SHP77 (cell line): ENCODE data around the gene TSSC4.

Source experiments
- DNase-seq, 2 experiments: peaks; one replicate each; lab custom pipeline; 2025; lab: John Stamatoyannopoulos, UW

Gene TSSC4

GRCh38 chr11:2433106-2433925 is 32.8 kb downstream of the TSSC4 start:
- DNase-seq: no peak

- no peak for DNase-seq
Observed at GRCh38 chr11:2434008-2434407, 33.5 kb downstream of the TSSC4 start.

- no peak for DNase-seq
Observed at GRCh38 chr11:2434506-2435255, 34.1 kb downstream of the TSSC4 start.

GRCh38 chr11:2435288-2436012 is 34.9 kb downstream of the TSSC4 start:
- no peak for DNase-seq

- no peak for DNase-seq
Observed at GRCh38 chr11:2436013-2436520, 35.5 kb downstream of the TSSC4 start.

GRCh38 chr11:2436521-2437031 is 36.0 kb downstream of the TSSC4 start:
- no peak for DNase-seq

GRCh38 chr11:2437516-2437915 is 37.0 kb downstream of the TSSC4 start:
- no peak for DNase-seq

- no peak for DNase-seq
Observed at GRCh38 chr11:2439820-2440219, 39.3 kb downstream of the TSSC4 start.

- DNase-seq: no peak
Observed at GRCh38 chr11:2440646-2441045, 40.1 kb downstream of the TSSC4 start.

GRCh38 chr11:2441171-2441570 is 40.6 kb downstream of the TSSC4 start:
- no peak for DNase-seq

- no peak for DNase-seq
Observed at GRCh38 chr11:2442589-2442988, 42.0 kb downstream of the TSSC4 start.

- DNase-seq: no peak
Observed at GRCh38 chr11:2443406-2443805, 42.9 kb downstream of the TSSC4 start.

GRCh38 chr11:2443881-2444820 is 43.6 kb downstream of the TSSC4 start, which contains the start of gene TRPM5:
Gene TRPM5, minus strand, starts transcription at chr11:2444514. Its CDS starts 21,478 bp downstream, at chr11:2423036.
- DNase-seq: no peak

GRCh38 chr11:2444821-2445745 is 44.5 kb downstream of the TSSC4 start, which contains the start of gene KCNQ1:
Gene KCNQ1, plus strand, starts transcription at chr11:2445008. Its CDS starts 91 bp downstream, at chr11:2445099.
- no peak for DNase-seq

GRCh38 chr11:2445746-2446551 is 45.4 kb downstream of the TSSC4 start:
- no peak for DNase-seq

GRCh38 chr11:2446590-2447252 is 46.2 kb downstream of the TSSC4 start:
- DNase-seq: no peak

GRCh38 chr11:2447253-2447950 is 46.9 kb downstream of the TSSC4 start:
- no peak for DNase-seq
